HepG2 (cell line): Measurements from ENCODE around the gene INSRR. TPM values are rescaled to one million over a fixed set of nuclear protein-coding genes. Genes with fewer than 3 reads are reported as not detected.
A peak's percentile ranks its signal among the peaks of the same experiment; 100 is the strongest.

Source experiments
- ADNP ChIP-seq: sonication (generic); formaldehyde crosslinking; IDR thresholded peaks from 2 replicates; pipeline ENCODE4 v1.4.0; 2020; ENCODE audit warnings: missing genetic modification reagents
- CAMTA2 ChIP-seq: sonication (generic); formaldehyde crosslinking; IDR thresholded peaks from 2 replicates; pipeline ENCODE4 v1.4.0; 2020; ENCODE audit warnings: mild to moderate bottlenecking, missing genetic modification reagents, borderline replicate concordance
- GFI1 ChIP-seq: sonication (generic); formaldehyde crosslinking; IDR thresholded peaks from 2 replicates; pipeline ENCODE4 v1.5.0; 2020; ENCODE audit warnings: missing genetic modification reagents, mild to moderate bottlenecking, borderline replicate concordance
- MLX ChIP-seq: IDR thresholded peaks from 2 replicates; pipeline ENCODE4 v1.6.1; 2016
- PITX1 ChIP-seq: sonication (generic); formaldehyde crosslinking; IDR thresholded peaks from 2 replicates; pipeline ENCODE4 v1.5.1; 2020; ENCODE audit warnings: mild to moderate bottlenecking, missing genetic modification reagents
- SOX13 ChIP-seq, 3 experiments: fragments of 450-650 bp in 1 of 3; sonication (generic) in 1 of 3; formaldehyde crosslinking in 1 of 3; IDR thresholded peaks in 2 of 3; conservative IDR thresholded peaks in 1 of 3; 2 replicates each; pipeline versions ENCODE4 v1.5.0 to v1.6.1; 2016 to 2020; ENCODE audit warnings: antibody characterized with exemption in 1 of 3, mild to moderate bottlenecking in 1 of 3, missing compliant biosample characterization in 1 of 3, missing genetic modification reagents in 1 of 3, moderate library complexity in 1 of 3
- SPEN ChIP-seq: sonication (generic); formaldehyde crosslinking; IDR thresholded peaks from 2 replicates; pipeline ENCODE4 v1.5.1; 2020; ENCODE audit warnings: low read depth, mild to moderate bottlenecking, missing genetic modification reagents
- WIZ ChIP-seq: sonication (generic); formaldehyde crosslinking; IDR thresholded peaks from 2 replicates; pipeline ENCODE4 v1.5.1; 2020; ENCODE audit warnings: mild to moderate bottlenecking, missing genetic modification reagents
- YEATS4 ChIP-seq: sonication (generic); formaldehyde crosslinking; IDR thresholded peaks from 2 replicates; pipeline ENCODE4 v1.4.0; 2020; ENCODE audit warnings: missing genetic modification reagents, borderline replicate concordance
- ZFAT ChIP-seq: sonication (generic); formaldehyde crosslinking; conservative IDR thresholded peaks from 2 replicates; pipeline ENCODE4 v1.8.1; 2023; ENCODE audit warnings: missing genetic modification reagents, inconsistent platforms
- ZNF597 ChIP-seq: sonication (generic); formaldehyde crosslinking; IDR thresholded peaks from 2 replicates; pipeline ENCODE4 v1.5.0; 2020; ENCODE audit warnings: missing genetic modification reagents
- ZSCAN9 ChIP-seq: IDR thresholded peaks from 2 replicates; pipeline ENCODE4 v1.6.1; 2016; ENCODE audit warnings: borderline replicate concordance
- ZXDC ChIP-seq: sonication (generic); formaldehyde crosslinking; IDR thresholded peaks from 2 replicates; pipeline ENCODE4 v1.5.0; 2020; ENCODE audit warnings: mild to moderate bottlenecking, missing genetic modification reagents
- polyA plus RNA-seq, 8 experiments: library from polyadenylated mRNA; depleted of rRNA in 3 of 8; stranded (reverse) in 7 of 8; unstranded in 1 of 8; fragments of >200 nt; fragmentation: Illumina TruSeq in 4 of 8; extraction: Trizol in 4 of 8; gene quantifications; 2 replicates each; pipeline versions ENCODE4 v1.2.1 to v1.2.3, GENCODE V29; 2011 to 2016; ENCODE audit warnings: low read depth in 4 of 8, missing spikeins in 1 of 8, mixed read lengths in 1 of 8; ENCODE audit not compliant: insufficient read depth in 1 of 8
- total RNA-seq, 5 experiments: library from RNA; depleted of rRNA; stranded (reverse); fragments of >200 nt; fragmentation: Illumina TruSeq; extraction: Trizol; gene quantifications; 2 replicates each; pipeline ENCODE4 v1.2.3, GENCODE V29; 2016; ENCODE audit warnings: low read depth in 1 of 5
- TF ChIP-seq, protein P1 (sequence below): sonication (generic); formaldehyde crosslinking; IDR thresholded peaks from 2 replicates; pipeline ENCODE4 v1.4.0; 2020; ENCODE audit warnings: low read depth, missing genetic modification reagents
- TF ChIP-seq, protein P2 (sequence below): sonication (generic); formaldehyde crosslinking; IDR thresholded peaks from 2 replicates; pipeline ENCODE4 v1.4.0; 2020; ENCODE audit warnings: mild to moderate bottlenecking, missing genetic modification reagents
- TF ChIP-seq, protein P3 (sequence below): IDR thresholded peaks from 2 replicates; pipeline ENCODE4 v1.6.1; 2016; ENCODE audit warnings: control low read depth

INSRR gene
- total and polyA plus RNA-seq, 2 of the 13 experiments (the other 11 are each of a cell fraction or from before 2014, with no cell fraction given): not detected

GRCh38 chr1:156813750-156814570, 45.0 kb downstream of the INSRR start (continued):
- TF ChIP-seq, protein P1, sequence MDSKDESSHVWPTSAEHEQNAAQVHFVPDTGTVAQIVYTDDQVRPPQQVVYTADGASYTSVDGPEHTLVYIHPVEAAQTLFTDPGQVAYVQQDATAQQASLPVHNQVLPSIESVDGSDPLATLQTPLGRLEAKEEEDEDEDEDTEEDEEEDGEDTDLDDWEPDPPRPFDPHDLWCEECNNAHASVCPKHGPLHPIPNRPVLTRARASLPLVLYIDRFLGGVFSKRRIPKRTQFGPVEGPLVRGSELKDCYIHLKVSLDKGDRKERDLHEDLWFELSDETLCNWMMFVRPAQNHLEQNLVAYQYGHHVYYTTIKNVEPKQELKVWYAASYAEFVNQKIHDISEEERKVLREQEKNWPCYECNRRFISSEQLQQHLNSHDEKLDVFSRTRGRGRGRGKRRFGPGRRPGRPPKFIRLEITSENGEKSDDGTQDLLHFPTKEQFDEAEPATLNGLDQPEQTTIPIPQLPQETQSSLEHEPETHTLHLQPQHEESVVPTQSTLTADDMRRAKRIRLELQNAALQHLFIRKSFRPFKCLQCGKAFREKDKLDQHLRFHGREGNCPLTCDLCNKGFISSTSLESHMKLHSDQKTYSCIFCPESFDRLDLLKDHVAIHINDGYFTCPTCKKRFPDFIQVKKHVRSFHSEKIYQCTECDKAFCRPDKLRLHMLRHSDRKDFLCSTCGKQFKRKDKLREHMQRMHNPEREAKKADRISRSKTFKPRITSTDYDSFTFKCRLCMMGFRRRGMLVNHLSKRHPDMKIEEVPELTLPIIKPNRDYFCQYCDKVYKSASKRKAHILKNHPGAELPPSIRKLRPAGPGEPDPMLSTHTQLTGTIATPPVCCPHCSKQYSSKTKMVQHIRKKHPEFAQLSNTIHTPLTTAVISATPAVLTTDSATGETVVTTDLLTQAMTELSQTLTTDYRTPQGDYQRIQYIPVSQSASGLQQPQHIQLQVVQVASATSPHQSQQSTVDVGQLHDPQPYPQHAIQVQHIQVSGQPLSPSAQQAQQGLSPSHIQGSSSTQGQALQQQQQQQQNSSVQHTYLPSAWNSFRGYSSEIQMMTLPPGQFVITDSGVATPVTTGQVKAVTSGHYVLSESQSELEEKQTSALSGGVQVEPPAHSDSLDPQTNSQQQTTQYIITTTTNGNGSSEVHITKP (CRISPR knock-in tag): no peak
- TF ChIP-seq SPEN (CRISPR knock-in tag) (peak; percentile 69; the same call in 1 of the 2 replicates), ZSCAN9 (peak; percentile 71; the same call in 1 of the 2 replicates), CAMTA2 (CRISPR knock-in tag) (no peak), PITX1 (CRISPR knock-in tag) (peak; percentile 49; the same call in 1 of the 2 replicates), ADNP (CRISPR knock-in tag) (no peak), YEATS4 (CRISPR knock-in tag) (peak; percentile 94), ZXDC (CRISPR knock-in tag) (no peak), MLX (peak; percentile 50; the same call in 1 of the 2 replicates), SOX13 (IDR thresholded peaks at IDR 0.05) (no peak), SOX13 (CRISPR knock-in tag; conservative IDR thresholded peaks at IDR 0.05 in 1 of 2, IDR thresholded peaks at IDR 0.05 in 1 of 2) (peak in 1 of 2 experiments; percentile 36; a peak in 1 of 4 replicates), WIZ (peak; percentile 76; the same call in 1 of the 2 replicates), ZFAT (CRISPR knock-in tag) (no peak), ZNF597 (no peak), GFI1 (CRISPR knock-in tag) (peak; percentile 54; the same call in 1 of the 2 replicates)
- TF ChIP-seq, protein P2, sequence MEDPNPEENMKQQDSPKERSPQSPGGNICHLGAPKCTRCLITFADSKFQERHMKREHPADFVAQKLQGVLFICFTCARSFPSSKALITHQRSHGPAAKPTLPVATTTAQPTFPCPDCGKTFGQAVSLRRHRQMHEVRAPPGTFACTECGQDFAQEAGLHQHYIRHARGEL (CRISPR knock-in tag): no peak
- TF ChIP-seq, protein P3, sequence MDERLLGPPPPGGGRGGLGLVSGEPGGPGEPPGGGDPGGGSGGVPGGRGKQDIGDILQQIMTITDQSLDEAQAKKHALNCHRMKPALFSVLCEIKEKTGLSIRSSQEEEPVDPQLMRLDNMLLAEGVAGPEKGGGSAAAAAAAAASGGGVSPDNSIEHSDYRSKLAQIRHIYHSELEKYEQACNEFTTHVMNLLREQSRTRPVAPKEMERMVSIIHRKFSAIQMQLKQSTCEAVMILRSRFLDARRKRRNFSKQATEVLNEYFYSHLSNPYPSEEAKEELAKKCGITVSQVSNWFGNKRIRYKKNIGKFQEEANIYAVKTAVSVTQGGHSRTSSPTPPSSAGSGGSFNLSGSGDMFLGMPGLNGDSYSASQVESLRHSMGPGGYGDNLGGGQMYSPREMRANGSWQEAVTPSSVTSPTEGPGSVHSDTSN (CRISPR knock-in tag): no peak
